GM12878 (cell line): ENCODE results near the gene MBOAT7.

Source experiments
- CTCF ChIP-seq, 3 experiments: IDR thresholded peaks in 2 of 3; conservative IDR thresholded peaks in 1 of 3; 2 replicates each; pipeline ENCODE4 v1.5.1; 2011; ENCODE audit warnings: low read depth in 3 of 3, low read length in 3 of 3, mild to moderate bottlenecking in 3 of 3, control low read depth in 2 of 3, moderate library complexity in 2 of 3, inconsistent platforms in 1 of 3, mixed read lengths in 1 of 3; ENCODE audit not compliant: control insufficient read depth in 2 of 3, insufficient read depth in 1 of 3; ENCODE audit errors: extremely low read depth in 1 of 3
- POLR2A ChIP-seq: IDR thresholded peaks from 2 replicates; pipeline ENCODE4 v1.6.1; 2011; ENCODE audit warnings: low read depth, mild to moderate bottlenecking, low read length
- POLR2AphosphoS5 ChIP-seq: IDR thresholded peaks from 2 replicates; pipeline ENCODE4 v1.6.1; 2011; ENCODE audit warnings: mild to moderate bottlenecking, low read length, inconsistent platforms
- SP1 ChIP-seq: IDR thresholded peaks from one replicate; pipeline ENCODE4 v1.6.1; 2011; ENCODE audit warnings: low read depth, low read length
- ZZZ3 ChIP-seq: IDR thresholded peaks from 2 replicates; pipeline ENCODE4 v1.6.1; 2011; ENCODE audit warnings: low read depth; ENCODE audit not compliant: control insufficient read depth, insufficient read length

- TF ChIP-seq CTCF (IDR thresholded peaks at IDR 0.05 in 2 of 3, conservative IDR thresholded peaks at IDR 0.05 in 1 of 3; ENCODE audit: control insufficient read depth in 2 of 3, extremely low read depth in 1 of 3, insufficient read depth in 1 of 3, low read depth in 3 of 3, low read length in 3 of 3) (no peak), POLR2A (no peak), SP1 (no peak), ZZZ3 (no peak), POLR2AphosphoS5 (no peak)
Observed at GRCh38 chr19:54123682-54124081, 65.7 kb downstream of the MBOAT7 start.
